HG02885 (cell line): ENCODE results near the gene PPY.
"Not testable (repeated sequence)": the region's sequence is repeated elsewhere in the genome, so short reads cannot be mapped to it uniquely, and the experiment has no call there.

ENCODE experiments used
- ATAC-seq: cut with Tn5 transposase; IDR thresholded peaks from one replicate; pipeline ENCODE4 v1.9.1; 2021; ENCODE audit warnings: mild to moderate bottlenecking; ENCODE audit not compliant: unreplicated experiment, poor library complexity

The PPY gene

GRCh38 chr17:43935204-43935925 is 6.9 kb downstream of the PPY start:
- no peak for ATAC-seq

GRCh38 chr17:43932923-43933322 is 9.4 kb downstream of the PPY start:
- ATAC-seq: no peak

GRCh38 chr17:43932357-43932756 is 9.9 kb downstream of the PPY start:
- ATAC-seq: no peak

- no peak for ATAC-seq
Observed at GRCh38 chr17:43931062-43931571, 11.2 kb downstream of the PPY start.

GRCh38 chr17:43928609-43929008 is 13.7 kb downstream of the PPY start:
- ATAC-seq: no peak

- ATAC-seq: not testable (repeated sequence)
Observed at GRCh38 chr17:43927929-43928328, 14.3 kb downstream of the PPY start.

GRCh38 chr17:43927060-43927864 is 15.0 kb downstream of the PPY start:
- no peak for ATAC-seq

- ATAC-seq: no peak
Observed at GRCh38 chr17:43924558-43924957, 17.7 kb downstream of the PPY start.

GRCh38 chr17:43920500-43921095 is 21.7 kb downstream of the PPY start:
- no peak for ATAC-seq

GRCh38 chr17:43918026-43918389 is 24.3 kb downstream of the PPY start:
- no peak for ATAC-seq

GRCh38 chr17:43917348-43918025 is 24.8 kb downstream of the PPY start:
- no peak for ATAC-seq

GRCh38 chr17:43917016-43917347 is 25.3 kb downstream of the PPY start:
- no peak for ATAC-seq

GRCh38 chr17:43916385-43916784 is 25.9 kb downstream of the PPY start:
- ATAC-seq: no peak

GRCh38 chr17:43915559-43915958 is 26.7 kb downstream of the PPY start:
- ATAC-seq: no peak

- no peak for ATAC-seq
Observed at GRCh38 chr17:43914451-43914850, 27.8 kb downstream of the PPY start.

GRCh38 chr17:43913584-43913983 is 28.7 kb downstream of the PPY start:
- ATAC-seq: no peak

GRCh38 chr17:43912635-43913304 is 29.5 kb downstream of the PPY start:
- ATAC-seq: no peak

- ATAC-seq: no peak
Observed at GRCh38 chr17:43911904-43912303, 30.4 kb downstream of the PPY start.

- no peak for ATAC-seq
Observed at GRCh38 chr17:43909537-43910231, 32.6 kb downstream of the PPY start.
